Kidney (tissue), 14 donors: ENCODE results near the gene INPP5A. TPM values are rescaled to one million over a fixed set of nuclear protein-coding genes. Genes with fewer than 3 reads are reported as not detected.

Experiments used
- DNase-seq, 5 donors: peaks; one replicate each; pipeline ENCODE4 v3.0.0-alpha.2; 2013 to 2020
- FAIRE-seq: peaks from 2 replicates; lab custom pipeline; 2012; peaks lifted over from hg19 to GRCh38; lab: Jason Lieb, UNC
- H3K27ac ChIP-seq, 2 donors: one replicate each; pipeline ENCODE4 v1.7.0; 2013; ENCODE audit warnings: low read depth in 2 of 2, low read length in 2 of 2, inconsistent platforms in 1 of 2
- H3K27me3 ChIP-seq: one replicate; pipeline ENCODE4 v1.7.1; 2013; ENCODE audit warnings: low read length, inconsistent platforms; ENCODE audit not compliant: control insufficient read depth, insufficient read depth
- H3K36me3 ChIP-seq, 3 donors: one replicate each; pipeline versions ENCODE4 v1.7.0 to v1.7.1; 2013; ENCODE audit warnings: low read length in 3 of 3, control low read depth in 1 of 3, inconsistent platforms in 1 of 3; ENCODE audit not compliant: insufficient read depth in 3 of 3, control insufficient read depth in 2 of 3
- H3K4me1 ChIP-seq, 3 donors: one replicate each; pipeline versions ENCODE4 v1.7.0 to v1.7.1; 2013; ENCODE audit warnings: low read length in 3 of 3, inconsistent platforms in 1 of 3, low read depth in 1 of 3; ENCODE audit not compliant: control insufficient read depth in 2 of 3, insufficient read depth in 2 of 3
- H3K4me3 ChIP-seq, 3 donors: one replicate each; pipeline versions ENCODE4 v1.7.0 to v1.8.1; 2013; ENCODE audit warnings: low read length in 3 of 3, control low read depth in 1 of 3, inconsistent platforms in 1 of 3
- H3K9ac ChIP-seq, 3 donors: one replicate each; pipeline versions ENCODE4 v1.7.0 to v1.7.1; 2013; ENCODE audit warnings: low read length in 3 of 3, control low read depth in 1 of 3, inconsistent platforms in 1 of 3
- H3K9me3 ChIP-seq, 3 donors: one replicate each; pipeline versions ENCODE4 v1.7.0 to v1.7.1; 2013; ENCODE audit warnings: low read length in 3 of 3, control low read depth in 1 of 3, inconsistent platforms in 1 of 3; ENCODE audit not compliant: control insufficient read depth in 2 of 3, insufficient read depth in 1 of 3
- CTCF ChIP-seq: IDR thresholded peaks from 3 replicates; pipeline ENCODE4 v1.5.1; 2012; ENCODE audit warnings: mild to moderate bottlenecking, moderate library complexity, borderline replicate concordance; ENCODE audit not compliant: insufficient read depth; ENCODE audit errors: extremely low read depth
- intact Hi-C: fragments of 100-400 bp; cut with DNase I; formaldehyde crosslinking; loops from one replicate; pipeline ENCODE4 v1.11.1; 2022
- polyA plus RNA-seq: library from polyadenylated mRNA; stranded (reverse); fragments of 350-450 nt; fragmentation: Illumina TruSeq; extraction: RNeasy Lipid Tissue Mini Kit (QIAGEN cat#74804); gene quantifications from one replicate; pipeline ENCODE4 v1.2.3, GENCODE V29; 2014; ENCODE audit warnings: low read depth, low replicate concordance; ENCODE audit not compliant: insufficient read depth
- total RNA-seq: library from RNA; stranded (reverse); fragmentation: NEBNext Ultra II Directional; extraction: Animal tissue kit (Norgen Biotek cat#: 25700); gene quantifications from one replicate; pipeline ENCODE4 v1.2.1, GENCODE V29; 2021
- donor health status: control.
- donor health status: control.
- donor health status: control.
- donor health status: control.
- donor health status: control.
- donor health status: DM: yes; HTN: yes; CAD: no.
- donor health status: Normal renal cell carcinoma (clear cell type).

INPP5A gene
- total and polyA plus RNA-seq, 2 donors from 2014 or later, result 20.8 to 40.3 TPM

- Histone ChIP-seq H3K9ac (no peak overlapping the region), H3K4me3 (no peak overlapping the region), H3K4me1 (peaks cover 2 to 40% (median 24%) of the 10 kb centered on the region in 3 donors), H3K27ac (no peak overlapping the region), H3K27me3 (no peaks in the 10 kb centered on the region), H3K36me3 (no peaks in the 10 kb centered on the region), H3K9me3 (no peaks in the 10 kb centered on the region)
- no peak for TF ChIP-seq CTCF
- DNase-seq (peak in 2 of 5 donors; percentile 38 to 72), FAIRE-seq (no peak)
- intact Hi-C loops, result no loop called here
These were observed 14.8 kb upstream of the INPP5A start for GRCh38 chr10:132522521-132523411.

DNA sequence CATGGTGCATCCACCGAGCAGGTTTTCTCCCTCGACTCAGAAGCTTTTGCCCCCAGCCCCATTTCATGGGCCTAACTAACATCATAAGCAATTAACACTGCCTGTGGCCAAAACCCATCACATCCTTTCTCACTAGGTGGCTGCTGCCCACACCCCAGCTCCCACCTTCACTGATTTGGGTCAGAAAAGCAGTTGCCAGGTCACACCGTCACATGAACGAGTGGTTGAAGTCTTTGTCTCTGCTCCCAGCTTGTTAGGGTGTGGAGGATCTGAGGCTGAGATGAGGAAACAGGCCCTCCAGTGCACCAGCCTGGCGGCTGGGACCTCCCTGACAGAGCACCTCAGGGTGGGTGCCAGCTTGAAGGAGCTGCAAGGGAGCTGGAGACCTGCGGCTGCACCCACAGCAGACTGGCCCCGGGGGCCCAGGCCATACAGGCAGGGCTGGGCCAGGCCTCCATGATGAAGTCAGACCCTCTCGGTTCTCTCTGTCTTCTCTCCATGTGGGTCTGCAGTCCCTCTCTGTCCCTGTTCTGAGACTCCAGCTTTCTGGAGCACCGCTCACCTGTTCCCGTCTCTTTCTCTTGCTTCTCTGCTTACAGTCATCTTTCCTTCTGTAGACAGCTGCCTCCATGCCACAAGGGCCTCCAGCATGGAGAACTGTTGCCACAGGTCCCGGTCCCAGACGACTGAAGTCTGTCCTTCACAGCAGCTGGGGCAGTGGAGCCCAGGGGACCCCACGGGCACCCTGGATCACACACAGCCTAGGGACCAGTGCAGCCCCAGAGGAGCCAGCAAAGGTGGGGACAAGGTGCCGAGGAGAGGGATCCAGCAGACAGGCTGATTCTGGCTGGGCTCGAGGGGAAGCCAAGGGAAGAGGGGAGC is 13.8 kb upstream of the INPP5A start:
- Histone ChIP-seq H3K9me3 (no peaks in the 10 kb centered on the region), H3K4me3 (no peak overlapping the region), H3K27me3 (no peaks in the 10 kb centered on the region), H3K4me1 (peaks cover 0 to 29% (median 14%) of the 10 kb centered on the region in 3 donors), H3K36me3 (no peaks in the 10 kb centered on the region), H3K9ac (no peak overlapping the region), H3K27ac (no peak overlapping the region)
- DNase-seq (peak in 2 of 5 donors; percentile 34 to 44), FAIRE-seq (no peak)
- intact Hi-C loops, result no loop called here
- TF ChIP-seq CTCF, result no peak

- no peaks in the 10 kb centered on the region for H3K27me3 ChIP-seq
- FAIRE-seq, result no peak
- TF ChIP-seq CTCF, result no peak
These were observed 12.9 kb upstream of the INPP5A start for GRCh38 chr10:132524443-132525285.

More at GRCh38 chr10:132524443-132525285, 12.9 kb upstream of the INPP5A start:
- H3K36me3 ChIP-seq, result no peaks in the 10 kb centered on the region
- no peaks in the 10 kb centered on the region for H3K9me3 ChIP-seq
- DNase-seq, result peak in 2 of 5 donors; percentile 24 to 37
- H3K27ac ChIP-seq, result no peak overlapping the region
- intact Hi-C loops, result no loop called here
- no peak overlapping the region for H3K9ac ChIP-seq
- no peak overlapping the region for H3K4me3 ChIP-seq
- peaks cover 0 to 21% (median 8%) of the 10 kb centered on the region in 3 donors for H3K4me1 ChIP-seq
